GM23248 (cell line): Measurements from ENCODE around the gene SERAC1. TPM values are rescaled to one million over a fixed set of nuclear protein-coding genes. Genes with fewer than 3 reads are reported as not detected.
A peak's percentile ranks its signal among the peaks of the same experiment; 100 is the strongest.
"Not testable (repeated sequence)": the region's sequence is repeated elsewhere in the genome, so short reads cannot be mapped to it uniquely, and the experiment has no call there.

Source experiments
- DNase-seq: peaks from one replicate; pipeline ENCODE4 v3.0.0-alpha.2; 2015
- H2AFZ ChIP-seq: fragments of 200-600 bp; sonication (generic); 2 replicates; pipeline ENCODE4 v1.6.1; 2016; ENCODE audit warnings: antibody characterized with exemption
- H3F3A ChIP-seq: fragments of 200-600 bp; sonication (generic); 2 replicates; pipeline ENCODE4 v1.6.1; 2016; ENCODE audit warnings: mild to moderate bottlenecking, antibody characterized with exemption, mixed run types; ENCODE audit not compliant: insufficient read depth
- H3K27ac ChIP-seq: fragments of 200-600 bp; sonication (generic); 2 replicates; pipeline ENCODE4 v1.5.1; 2016; ENCODE audit warnings: mild to moderate bottlenecking
- H3K27me3 ChIP-seq: fragments of 200-600 bp; sonication (generic); replicated peaks from 2 replicates; pipeline ENCODE4 v1.6.1; 2016; ENCODE audit warnings: mild to moderate bottlenecking; ENCODE audit not compliant: insufficient read depth
- H3K36me3 ChIP-seq: fragments of 200-600 bp; sonication (generic); 2 replicates; pipeline ENCODE4 v1.6.1; 2016; ENCODE audit warnings: low read depth, mild to moderate bottlenecking
- H3K4me1 ChIP-seq: fragments of 200-600 bp; sonication (generic); 2 replicates; pipeline ENCODE4 v1.6.1; 2016; ENCODE audit warnings: mild to moderate bottlenecking; ENCODE audit not compliant: insufficient read depth
- H3K4me2 ChIP-seq: fragments of 200-600 bp; sonication (generic); one replicate; pipeline ENCODE4 v1.6.1; 2016; ENCODE audit warnings: mild to moderate bottlenecking; ENCODE audit not compliant: unreplicated experiment
- H3K4me3 ChIP-seq: fragments of 200-600 bp; sonication (generic); 2 replicates; pipeline ENCODE4 v1.5.1; 2016; ENCODE audit warnings: mild to moderate bottlenecking
- H3K79me2 ChIP-seq: fragments of 200-600 bp; sonication (generic); 2 replicates; pipeline ENCODE4 v1.6.1; 2016; ENCODE audit warnings: mild to moderate bottlenecking; ENCODE audit not compliant: insufficient read depth
- H3K9ac ChIP-seq: fragments of 200-600 bp; sonication (generic); 2 replicates; pipeline ENCODE4 v1.6.1; 2016; ENCODE audit warnings: mild to moderate bottlenecking
- H3K9me2 ChIP-seq: fragments of 200-600 bp; sonication (generic); 2 replicates; pipeline ENCODE4 v1.6.1; 2016; ENCODE audit warnings: mixed run types, mild to moderate bottlenecking, moderate library complexity; ENCODE audit not compliant: insufficient read depth
- H3K9me3 ChIP-seq: fragments of 200-600 bp; sonication (generic); one replicate; pipeline ENCODE4 v1.6.1; 2017; ENCODE audit warnings: low read depth
- H4K20me1 ChIP-seq: fragments of 200-600 bp; sonication (generic); 2 replicates; pipeline ENCODE4 v1.6.0; 2016; ENCODE audit not compliant: insufficient read depth
- EZH2 ChIP-seq: fragments of 200-600 bp; sonication (generic); IDR thresholded peaks from 2 replicates; pipeline ENCODE4 v1.6.1; 2018; ENCODE audit warnings: antibody characterized with exemption, mild to moderate bottlenecking; ENCODE audit not compliant: insufficient read depth, poor library complexity, severe bottlenecking
- EZH2phosphoT487 ChIP-seq: fragments of 200-600 bp; sonication (generic); IDR thresholded peaks from 2 replicates; pipeline ENCODE4 v1.6.1; 2018; ENCODE audit warnings: antibody characterized with exemption, moderate library complexity, mild to moderate bottlenecking, low read depth; ENCODE audit not compliant: insufficient read depth
- WGBS, 2 experiments: methylation state at CpG; one replicate each; pipeline ENCODE4 v1.1.6; 2015 to 2017; ENCODE audit warnings: low lambda C conversion rate in 2 of 2, low coverage in 1 of 2; ENCODE audit errors: missing lambda C conversion rate in 2 of 2; 5-methylcytosine and 5-hydroxymethylcytosine counted together
- in situ Hi-C: fragments of 300-500 bp; cut with MboI; formaldehyde crosslinking; loops from 2 replicates; pipeline ENCODE4 v1.15.0; 2020
- polyA plus RNA-seq: library from polyadenylated mRNA; unstranded; fragments of >200 nt; fragmentation: Nextera tagmentation; extraction: Ambion mirVana; gene quantifications from 2 replicates; pipeline ENCODE4 v1.2.1, GENCODE V29; 2016
- total RNA-seq: library from RNA; depleted of rRNA; stranded (reverse); fragments of >200 nt; shearing (Covaris generic); gene quantifications from 2 replicates; pipeline ENCODE4 v1.2.3, GENCODE V29; 2014

The SERAC1 gene
- total and polyA plus RNA-seq, 2 experiments from 2014 or later, result 8.4 to 10.8 TPM

DNA sequence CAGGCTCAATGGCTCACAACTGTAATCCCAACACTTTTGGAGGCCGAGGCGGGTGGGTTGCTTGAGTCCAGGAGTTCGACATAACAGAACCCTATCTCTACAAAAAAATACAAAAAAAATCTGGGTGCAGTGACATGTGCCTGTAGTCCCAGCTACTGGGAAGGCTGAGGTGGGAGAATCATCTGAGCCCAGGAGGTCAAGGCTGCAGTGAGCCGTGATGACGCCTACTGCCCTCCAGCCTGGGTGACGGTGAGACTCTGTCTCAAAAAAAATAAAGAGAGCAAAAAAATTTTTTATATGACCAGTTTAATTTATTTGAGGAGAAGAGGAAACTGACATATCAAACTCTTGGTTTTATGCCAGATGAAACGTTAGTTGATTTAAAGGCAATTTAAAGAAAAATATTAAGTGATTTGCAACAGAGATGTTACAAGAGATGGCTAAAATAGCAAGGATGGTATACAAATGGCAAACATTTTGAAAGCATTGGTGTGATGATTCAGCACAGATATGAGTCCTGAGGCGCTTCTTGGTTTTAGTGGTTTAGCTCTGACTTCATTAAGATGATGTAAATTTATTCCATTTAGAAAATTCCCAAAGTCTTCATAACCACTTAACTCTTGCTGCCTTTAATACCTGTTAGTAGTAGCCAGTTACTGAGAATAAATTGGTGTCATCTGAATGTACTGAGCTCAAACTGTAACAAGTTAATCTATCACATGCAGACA lies 17.8 kb upstream of the SERAC1 start:
- in situ Hi-C loops, result no loop called here
- peaks cover 21% of the 10 kb centered on the region for H3F3A ChIP-seq
- H3K9ac ChIP-seq, result no peak overlapping the region
- H3K27me3 ChIP-seq, result no peaks in the 10 kb centered on the region
- H3K4me3 ChIP-seq, result no peak overlapping the region
- no peaks in the 10 kb centered on the region; the same call in 1 of the 2 replicates for H3K36me3 ChIP-seq
- no peak overlapping the region for H2AFZ ChIP-seq
- 77 to 80% methylated on average over 8 of the region's 8 CpGs for WGBS, 2 experiments
- peak; percentile 88 for DNase-seq
- TF ChIP-seq EZH2phosphoT487, result no peak
- no peak for TF ChIP-seq EZH2
- H3K4me1 ChIP-seq, result peaks cover 26% of the 10 kb centered on the region
- H4K20me1 ChIP-seq, result no peaks in the 10 kb centered on the region
- H3K79me2 ChIP-seq, result peaks cover 10% of the 10 kb centered on the region
- no peaks in the 10 kb centered on the region for H3K9me2 ChIP-seq
- peak overlapping the region; percentile 24 for H3K4me2 ChIP-seq
- no peaks in the 10 kb centered on the region for H3K9me3 ChIP-seq
- H3K27ac ChIP-seq, result peak overlapping the region; percentile 58

DNA sequence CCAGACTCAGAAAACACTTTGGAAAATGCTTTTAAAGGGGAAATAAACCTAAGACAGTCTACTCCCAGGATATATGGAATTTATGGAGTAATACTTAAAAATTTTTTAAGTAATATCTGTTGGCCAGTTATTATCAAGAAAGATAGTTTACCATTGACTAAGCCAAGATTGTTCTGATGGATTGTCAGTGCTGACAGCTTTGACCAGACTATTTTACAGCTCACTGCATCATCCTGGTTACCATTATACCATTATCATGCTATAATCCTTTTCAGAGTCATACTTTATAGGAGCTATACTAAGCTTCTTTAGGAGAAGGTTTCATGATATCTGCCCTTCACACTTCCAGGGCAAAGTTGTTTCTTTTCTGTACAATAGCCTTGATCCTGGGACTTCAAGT lies 16.5 kb upstream of the SERAC1 start:
- Histone ChIP-seq H3K27ac (no peak overlapping the region), H3K4me3 (no peak overlapping the region), H3K9me2 (no peaks in the 10 kb centered on the region), H3K36me3 (no peaks in the 10 kb centered on the region; the same call in 1 of the 2 replicates), H4K20me1 (no peaks in the 10 kb centered on the region), H3K4me2 (no peak overlapping the region), H2AFZ (no peak overlapping the region), H3K9ac (no peak overlapping the region), H3K9me3 (no peaks in the 10 kb centered on the region), H3K79me2 (peaks cover 23% of the 10 kb centered on the region), H3K27me3 (no peaks in the 10 kb centered on the region), H3F3A (peaks cover 21% of the 10 kb centered on the region), H3K4me1 (peaks cover 26% of the 10 kb centered on the region)
- TF ChIP-seq EZH2phosphoT487 (no peak), EZH2 (no peak)
- in situ Hi-C loops, result no loop called here
- no peak for DNase-seq

DNA sequence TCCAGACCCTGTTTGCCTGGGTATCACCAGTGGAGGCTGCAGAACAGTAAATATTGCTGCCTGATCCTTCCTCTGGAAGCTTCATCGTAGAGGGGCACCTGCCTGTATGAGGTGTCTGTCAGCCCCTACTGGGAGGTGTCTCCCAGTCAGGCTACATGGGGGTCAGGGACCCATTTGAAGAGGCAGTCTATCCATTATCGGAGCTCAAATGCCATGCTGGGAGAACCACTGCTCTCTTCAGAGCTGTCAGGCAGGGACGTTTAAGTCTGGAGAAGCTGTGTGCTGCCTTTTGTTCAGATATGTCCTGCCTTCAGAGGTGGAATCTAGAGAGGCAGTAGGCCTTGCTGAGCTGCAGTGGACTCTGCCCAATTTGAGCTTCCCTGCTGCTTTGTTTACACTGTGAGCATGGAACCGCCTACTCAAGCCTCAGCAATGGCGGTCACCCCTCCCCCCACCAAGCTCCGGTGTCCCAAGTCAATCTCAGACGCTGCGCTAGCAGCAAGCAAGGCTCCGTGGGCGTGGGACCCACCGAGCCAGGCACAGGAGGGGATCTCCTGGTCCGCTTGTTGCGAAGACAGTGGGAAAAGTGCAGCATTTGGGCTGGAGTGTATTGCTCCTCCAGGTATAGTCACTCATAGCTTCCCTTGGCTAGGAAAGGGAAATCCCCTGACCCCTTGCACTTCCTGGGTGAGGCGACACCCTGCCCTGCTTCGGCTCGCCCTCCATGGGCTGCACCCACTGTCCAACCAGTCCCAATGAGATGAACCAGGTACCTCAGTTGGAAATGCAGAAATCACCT lies 15.3 kb upstream of the SERAC1 start:
- H3K9me3 ChIP-seq, H3K27ac ChIP-seq, H3K9me2 ChIP-seq, H3K4me3 ChIP-seq, H4K20me1 ChIP-seq, H2AFZ ChIP-seq, DNase-seq, H3K9ac ChIP-seq, in situ Hi-C loops, H3K27me3 ChIP-seq, H3K36me3 ChIP-seq, H3K4me2 ChIP-seq: not testable (repeated sequence)
- H3K4me1 ChIP-seq, result peaks cover 26% of the 10 kb centered on the region
- peaks cover 21% of the 10 kb centered on the region for H3F3A ChIP-seq
- peaks cover 35% of the 10 kb centered on the region for H3K79me2 ChIP-seq
- WGBS, 2 experiments, result 90 to 92% methylated on average over 16 of the region's 16 CpGs

DNA sequence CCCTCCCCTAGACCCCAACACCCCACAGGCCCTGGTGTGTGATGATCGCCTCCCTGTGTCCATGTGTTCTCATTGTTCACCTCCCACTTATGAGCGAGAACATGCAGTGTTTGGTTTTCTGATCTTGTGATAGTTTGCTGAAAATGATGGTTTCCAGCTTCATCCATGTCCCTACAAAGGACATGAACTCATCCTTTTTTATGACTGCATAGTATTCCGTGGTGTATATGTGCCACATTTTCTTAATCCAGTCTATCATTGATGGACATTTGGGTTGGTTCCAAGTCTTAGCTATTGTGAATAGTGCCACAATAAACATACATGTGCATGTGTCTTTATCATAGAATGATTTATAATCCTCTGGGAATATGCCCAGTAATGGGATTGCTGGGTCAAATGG lies 9.7 kb upstream of the SERAC1 start:
- in situ Hi-C loops, H3K4me3 ChIP-seq, DNase-seq, H3K27ac ChIP-seq, H3K36me3 ChIP-seq, H2AFZ ChIP-seq, H4K20me1 ChIP-seq, H3K27me3 ChIP-seq, H3K9me2 ChIP-seq, H3K4me2 ChIP-seq, H3K9me3 ChIP-seq, H3K9ac ChIP-seq: not testable (repeated sequence)
- Histone ChIP-seq H3K4me1 (peaks cover 21% of the 10 kb centered on the region), H3F3A (peaks cover 21% of the 10 kb centered on the region; the same call in 1 of the 2 replicates), H3K79me2 (peaks cover 72% of the 10 kb centered on the region)
- 100% methylated on average over 3 of the region's 3 CpGs for WGBS, 2 experiments
